Uterus (tissue), 4 donors: ENCODE measurements around the gene KRT3. TPM values are rescaled to one million over a fixed set of nuclear protein-coding genes. Genes with fewer than 3 reads are reported as not detected.

ENCODE experiments used
- DNase-seq, 2 donors: peaks; one replicate each; pipeline ENCODE4 v3.0.0-alpha.2; 2019 to 2020
- H3K27ac ChIP-seq, 2 donors: fragments of 200-600 bp; sonication (generic); 1 replicate in 1 of 2; 2 replicates in 1 of 2; pipeline ENCODE4 v1.5.1; 2016 to 2018
- H3K27me3 ChIP-seq, 2 donors: fragments of 200-600 bp; sonication (generic); one replicate each; pipeline ENCODE4 v1.5.1; 2018 to 2019; ENCODE audit warnings: control low read depth in 1 of 2
- H3K36me3 ChIP-seq, 2 donors: fragments of 200-600 bp; sonication (generic); one replicate each; pipeline ENCODE4 v1.5.1; 2019; ENCODE audit warnings: control low read depth in 1 of 2
- H3K4me1 ChIP-seq, 2 donors: fragments of 200-600 bp; sonication (generic); one replicate each; pipeline ENCODE4 v1.5.1; 2018 to 2019; ENCODE audit warnings: control low read depth in 1 of 2
- H3K4me3 ChIP-seq, 2 donors: fragments of 200-600 bp; sonication (generic); 1 replicate in 1 of 2; 2 replicates in 1 of 2; pipeline ENCODE4 v1.5.1; 2018 to 2019; ENCODE audit warnings: mild to moderate bottlenecking in 1 of 2
- H3K9me3 ChIP-seq, 2 donors: fragments of 200-600 bp; sonication (generic); one replicate each; pipeline ENCODE4 v1.5.1; 2019; ENCODE audit warnings: control low read depth in 1 of 2
- POLR2A ChIP-seq, 2 donors: fragments of 450-650 bp; IDR thresholded peaks; one replicate each; pipeline ENCODE4 v1.6.1; 2016; ENCODE audit warnings: antibody characterized with exemption in 2 of 2, mild to moderate bottlenecking in 1 of 2, moderate library complexity in 1 of 2
- intact Hi-C: fragments of 100-400 bp; cut with DNase I; formaldehyde crosslinking; loops from one replicate; pipeline ENCODE4 v1.15.1; 2023; ENCODE audit warnings: low total_unique reads
- total RNA-seq, 4 donors: library from RNA; depleted of rRNA in 3 of 4; stranded (reverse); fragments of >200 nt in 3 of 4; gene quantifications; one replicate each; pipeline versions ENCODE4 v1.1.0 to v1.2.4, GENCODE V29; 2014 to 2023
- TF ChIP-seq, protein P1 (sequence below), 4 experiments: fragments of 200-600 bp in 2 of 4; fragments of 450-650 bp in 2 of 4; sonication (generic) in 2 of 4; IDR thresholded peaks; one replicate each; pipeline ENCODE4 v1.5.1; 2016 to 2019; ENCODE audit warnings: antibody characterized with exemption in 4 of 4, mild to moderate bottlenecking in 2 of 4, moderate library complexity in 1 of 4
- donor health status: DM: yes; HTN: yes; CAD: no.

KRT3 gene
- total RNA-seq, 4 donors from 2014 or later, result not detected

- Histone ChIP-seq H3K9me3 (no peaks in the 10 kb centered on the region), H3K27ac (no peak overlapping the region), H3K4me1 (no peaks in the 10 kb centered on the region), H3K36me3 (no peaks in the 10 kb centered on the region), H3K27me3 (no peaks in the 10 kb centered on the region), H3K4me3 (no peak overlapping the region)
- no peak for DNase-seq
- intact Hi-C loops, result no loop called here
- TF ChIP-seq POLR2A (IDR thresholded peaks at IDR 0.05), result no peak
- TF ChIP-seq, protein P1, sequence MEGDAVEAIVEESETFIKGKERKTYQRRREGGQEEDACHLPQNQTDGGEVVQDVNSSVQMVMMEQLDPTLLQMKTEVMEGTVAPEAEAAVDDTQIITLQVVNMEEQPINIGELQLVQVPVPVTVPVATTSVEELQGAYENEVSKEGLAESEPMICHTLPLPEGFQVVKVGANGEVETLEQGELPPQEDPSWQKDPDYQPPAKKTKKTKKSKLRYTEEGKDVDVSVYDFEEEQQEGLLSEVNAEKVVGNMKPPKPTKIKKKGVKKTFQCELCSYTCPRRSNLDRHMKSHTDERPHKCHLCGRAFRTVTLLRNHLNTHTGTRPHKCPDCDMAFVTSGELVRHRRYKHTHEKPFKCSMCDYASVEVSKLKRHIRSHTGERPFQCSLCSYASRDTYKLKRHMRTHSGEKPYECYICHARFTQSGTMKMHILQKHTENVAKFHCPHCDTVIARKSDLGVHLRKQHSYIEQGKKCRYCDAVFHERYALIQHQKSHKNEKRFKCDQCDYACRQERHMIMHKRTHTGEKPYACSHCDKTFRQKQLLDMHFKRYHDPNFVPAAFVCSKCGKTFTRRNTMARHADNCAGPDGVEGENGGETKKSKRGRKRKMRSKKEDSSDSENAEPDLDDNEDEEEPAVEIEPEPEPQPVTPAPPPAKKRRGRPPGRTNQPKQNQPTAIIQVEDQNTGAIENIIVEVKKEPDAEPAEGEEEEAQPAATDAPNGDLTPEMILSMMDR (IDR thresholded peaks at IDR 0.05), result no peak
These were observed 36.5 kb upstream of the KRT3 start for GRCh38 chr12:52832451-52832850.

DNA sequence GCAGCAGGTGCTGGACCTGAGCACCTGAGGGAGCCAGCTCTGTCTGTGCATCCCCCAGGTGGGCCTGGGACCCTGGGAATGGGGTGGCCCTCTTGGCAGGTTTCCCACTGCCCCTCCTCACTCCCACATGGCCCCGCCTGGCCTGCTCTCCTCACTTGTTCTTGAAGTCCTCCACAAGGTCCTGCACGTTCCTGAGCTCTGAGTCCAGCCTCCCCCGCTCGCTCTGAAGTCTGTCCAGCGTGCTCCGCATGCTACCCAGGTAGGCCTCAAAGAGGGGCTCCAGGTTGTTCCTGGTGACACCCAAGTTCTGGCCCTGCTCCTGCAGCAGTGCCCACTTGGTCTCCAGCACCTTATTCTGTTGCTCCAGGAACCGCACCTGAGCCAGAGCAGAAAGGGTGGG is 35.3 kb upstream of the KRT3 start:
- intact Hi-C loops, result no loop called here
- Histone ChIP-seq H3K36me3 (no peaks in the 10 kb centered on the region), H3K9me3 (no peaks in the 10 kb centered on the region), H3K4me3 (no peak overlapping the region), H3K27ac (no peak overlapping the region), H3K27me3 (no peaks in the 10 kb centered on the region), H3K4me1 (no peaks in the 10 kb centered on the region)
- no peak for DNase-seq
- TF ChIP-seq, protein P1 (IDR thresholded peaks at IDR 0.05), result no peak
- no peak for TF ChIP-seq POLR2A (IDR thresholded peaks at IDR 0.05)

DNA sequence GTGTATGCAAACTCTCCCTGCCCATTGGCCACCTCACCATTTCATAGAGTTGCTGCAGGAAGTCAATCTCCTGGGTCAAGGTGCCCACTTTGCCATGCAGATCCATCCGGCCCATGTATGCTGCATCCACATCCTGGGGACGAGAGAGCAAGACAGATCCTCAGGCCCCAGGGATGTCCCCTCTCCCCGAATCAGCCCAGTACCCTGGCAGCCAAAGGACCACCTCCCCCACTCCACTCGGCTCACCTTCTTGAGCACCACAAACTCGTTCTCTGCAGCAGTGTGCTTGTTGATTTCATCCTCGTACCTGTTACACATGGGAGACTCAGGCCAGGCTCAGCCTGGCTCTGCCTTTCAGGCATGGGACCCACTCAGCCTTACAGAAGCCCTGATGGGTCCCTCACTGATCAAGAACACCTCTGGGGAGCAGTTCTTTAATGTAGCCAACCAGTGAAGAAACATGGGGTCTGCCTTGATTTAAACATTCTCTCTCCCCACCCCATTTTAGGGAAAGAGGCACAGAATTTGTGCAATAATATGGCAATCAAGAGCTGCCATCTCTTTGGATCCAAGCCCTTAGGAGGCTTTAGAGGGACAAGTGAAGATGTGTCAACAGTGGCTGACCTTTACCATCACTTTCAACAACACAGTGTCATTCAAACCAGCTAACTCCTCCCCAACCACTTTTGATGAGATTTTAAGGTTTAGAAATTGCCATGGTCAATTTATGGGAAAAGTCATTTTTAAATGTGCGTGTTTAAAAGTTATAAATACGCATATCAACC is 34.3 kb upstream of the KRT3 start:
- intact Hi-C loops, result no loop called here
- H3K4me1 ChIP-seq, result no peaks in the 10 kb centered on the region
- TF ChIP-seq POLR2A (IDR thresholded peaks at IDR 0.05), result no peak
- TF ChIP-seq, protein P1 (IDR thresholded peaks at IDR 0.05), result no peak
- no peaks in the 10 kb centered on the region for H3K27me3 ChIP-seq
- H3K4me3 ChIP-seq, result no peak overlapping the region
- DNase-seq, result no peak
- no peaks in the 10 kb centered on the region for H3K36me3 ChIP-seq
- no peaks in the 10 kb centered on the region for H3K9me3 ChIP-seq
- H3K27ac ChIP-seq, result no peak overlapping the region

- H3K36me3 ChIP-seq, result no peaks in the 10 kb centered on the region
- TF ChIP-seq, protein P1 (IDR thresholded peaks at IDR 0.05), result no peak
- no peak for TF ChIP-seq POLR2A (IDR thresholded peaks at IDR 0.05)
- H3K27ac ChIP-seq, result no peak overlapping the region
- DNase-seq, result no peak
- H3K27me3 ChIP-seq, result no peaks in the 10 kb centered on the region
- H3K4me3 ChIP-seq, result no peak overlapping the region
- H3K4me1 ChIP-seq, result no peaks in the 10 kb centered on the region
- intact Hi-C loops, result no loop called here
- H3K9me3 ChIP-seq, result no peaks in the 10 kb centered on the region
These were observed 32.7 kb upstream of the KRT3 start for GRCh38 chr12:52828591-52829021.

- H3K27me3 ChIP-seq, result no peaks in the 10 kb centered on the region
- DNase-seq, result no peak
- no peak overlapping the region for H3K27ac ChIP-seq
- no peaks in the 10 kb centered on the region for H3K9me3 ChIP-seq
- no peak overlapping the region for H3K4me3 ChIP-seq
- H3K36me3 ChIP-seq, result no peaks in the 10 kb centered on the region
- no peaks in the 10 kb centered on the region for H3K4me1 ChIP-seq
- intact Hi-C loops, result no loop called here
- TF ChIP-seq, protein P1 (IDR thresholded peaks at IDR 0.05), result no peak
- no peak for TF ChIP-seq POLR2A (IDR thresholded peaks at IDR 0.05)
These were observed 32.2 kb upstream of the KRT3 start for GRCh38 chr12:52828156-52828555.
